Measurements from ENCODE around the gene SIRPG. TPM values are rescaled to one million over a fixed set of nuclear protein-coding genes. Genes with fewer than 3 reads are reported as not detected.

The SIRPG gene

GRCh38 chr20:1579488-1579887 is 78.1 kb downstream of the SIRPG start:
- Histone ChIP-seq H3K18ac (ENCODE audit: low read length) (no peak overlapping the region), H4K5ac (ENCODE audit: low read length) (no peak overlapping the region), H2BK5ac (ENCODE audit: low read length) (no peak overlapping the region), H2BK120ac (ENCODE audit: low read depth, low read length) (no peak overlapping the region), H4K8ac (ENCODE audit: low read depth, low read length) (no peak overlapping the region), H3K79me2 (ENCODE audit: control insufficient read depth, insufficient read depth, low read length) (no peaks in the 10 kb centered on the region), H3K27me3 (ENCODE audit: insufficient read depth, low read length, poor library complexity) (no peaks in the 10 kb centered on the region), H3K36me3 (ENCODE audit: control insufficient read depth, insufficient read depth, low read length) (no peaks in the 10 kb centered on the region), H3K4me3 (ENCODE audit: low read length) (no peak overlapping the region), H3K79me1 (ENCODE audit: low read length) (no peaks in the 10 kb centered on the region), H3K4me2 (ENCODE audit: low read length) (no peak overlapping the region), H3K4ac (ENCODE audit: low read depth, low read length) (no peak overlapping the region), H2AK5ac (ENCODE audit: low read length) (no peak overlapping the region), H3K9ac (ENCODE audit: low read length) (no peak overlapping the region), H3K4me1 (ENCODE audit: control insufficient read depth, low read depth, low read length) (no peaks in the 10 kb centered on the region), H2BK15ac (replicated peaks; ENCODE audit: low read depth) (no peak overlapping the region), H3K56ac (ENCODE audit: low read length) (no peak overlapping the region), H3K27ac (ENCODE audit: low read depth, low read length) (no peak overlapping the region), H3K23ac (ENCODE audit: low read length) (no peak overlapping the region)
- DNase-seq = no peak
- no CpG with 5 or more reads among the region's 6 CpGs for WGBS (ENCODE audit: extremely low coverage, insufficient coverage, low lambda C conversion rate)

Small RNA genes lying within 50 kb of the gene (small RNA-seq; reads per million reads assigned to genes)
- gene AL109809.3 (ENCODE audit: insufficient read depth) (not detected), gene RN7SL561P (ENCODE audit: insufficient read depth) (not detected)

Measured in mesendoderm (in vitro differentiated cells).